Activated naive CD4-positive, alpha-beta T cell treated with anti-CD3 and anti-CD28 coated beads, Interleukin-2, amount 50 U/mL, for 72 hours (primary cell): Measurements from ENCODE around the gene ARMH1. TPM values are rescaled to one million over a fixed set of nuclear protein-coding genes. Genes with fewer than 3 reads are reported as not detected.
"Not testable (repeated sequence)": the region's sequence is repeated elsewhere in the genome, so short reads cannot be mapped to it uniquely, and the experiment has no call there.

Source experiments
- ATAC-seq, 2 donors: fragments of 150-1000 bp; cut with Tn5 transposase; 2 replicates each; pipeline ENCODE4 v1.10.0; 2021; ENCODE audit warnings: mild to moderate bottlenecking in 2 of 2, moderate library complexity in 2 of 2
- DNase-seq, 2 donors: peaks; one replicate each; pipeline ENCODE4 v3.0.0; 2021 to 2022; ENCODE audit warnings: low spot score in 2 of 2
- H3K27ac Mint-ChIP-seq, 2 donors: one replicate each; pipeline ENCODE4 v1.8.0; 2022; ENCODE audit warnings: mild to moderate bottlenecking in 2 of 2, mixed read lengths in 2 of 2
- H3K36me3 Mint-ChIP-seq, 2 donors: one replicate each; pipeline ENCODE4 v1.8.0; 2022; ENCODE audit warnings: mixed read lengths in 2 of 2
- H3K9me3 Mint-ChIP-seq, 2 donors: one replicate each; pipeline ENCODE4 v1.8.0; 2022; ENCODE audit warnings: mixed read lengths in 2 of 2
- total RNA-seq, 2 donors: library from RNA; stranded (reverse); gene quantifications; one replicate each; pipeline ENCODE4 v1.2.3, GENCODE V29; 2022

The ARMH1 gene
- total RNA-seq, 2 donors from 2014 or later: 102 to 155 TPM

DNA sequence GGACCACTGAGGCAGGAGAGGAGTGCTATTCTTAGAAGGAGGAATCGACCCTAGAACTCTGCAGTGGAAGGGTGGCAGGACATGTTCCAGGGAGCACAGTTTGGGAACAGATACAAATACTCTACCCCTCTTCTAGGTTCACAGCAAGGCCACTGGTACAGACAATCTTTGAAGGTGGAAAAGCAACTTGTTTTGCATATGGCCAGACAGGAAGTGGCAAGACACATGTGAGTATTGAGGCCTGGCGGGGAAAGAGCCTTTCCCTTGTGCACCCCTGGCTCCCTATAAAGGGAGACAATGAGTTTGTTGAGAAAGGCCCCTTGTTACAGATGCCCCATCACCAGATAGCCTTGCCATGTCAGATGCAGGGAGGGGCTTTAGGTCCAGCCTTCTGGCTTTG, 82.9 kb downstream of the ARMH1 start:
- no peak for DNase-seq
- H3K36me3 Mint-ChIP-seq: peaks cover 37 to 47% of the 10 kb centered on the region in 2 donors
- H3K27ac Mint-ChIP-seq: no peak overlapping the region
- peak in 1 of 2 donors; percentile 9 for ATAC-seq
- no peaks in the 10 kb centered on the region for H3K9me3 Mint-ChIP-seq

DNA sequence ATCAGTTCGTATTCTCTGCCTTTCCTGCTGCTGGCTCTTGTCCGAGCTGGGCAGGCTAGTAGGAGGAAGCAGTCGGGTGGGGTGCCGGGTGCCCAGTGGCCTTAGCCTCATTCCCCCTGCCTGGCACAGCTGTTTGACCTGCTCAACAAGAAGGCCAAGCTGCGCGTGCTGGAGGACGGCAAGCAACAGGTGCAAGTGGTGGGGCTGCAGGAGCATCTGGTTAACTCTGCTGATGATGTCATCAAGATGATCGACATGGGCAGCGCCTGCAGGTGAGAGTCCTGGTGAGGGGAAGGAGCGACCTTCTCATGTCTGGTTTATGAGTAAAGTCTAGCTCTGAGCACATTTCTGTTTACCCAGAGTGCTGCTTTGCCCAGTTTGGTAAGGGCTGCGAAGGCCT, 84.6 kb downstream of the ARMH1 start:
- DNase-seq: no peak
- H3K36me3 Mint-ChIP-seq: peaks cover 39 to 47% of the 10 kb centered on the region in 2 donors
- H3K27ac Mint-ChIP-seq: no peak overlapping the region
- no peak for ATAC-seq
- no peaks in the 10 kb centered on the region for H3K9me3 Mint-ChIP-seq

DNA sequence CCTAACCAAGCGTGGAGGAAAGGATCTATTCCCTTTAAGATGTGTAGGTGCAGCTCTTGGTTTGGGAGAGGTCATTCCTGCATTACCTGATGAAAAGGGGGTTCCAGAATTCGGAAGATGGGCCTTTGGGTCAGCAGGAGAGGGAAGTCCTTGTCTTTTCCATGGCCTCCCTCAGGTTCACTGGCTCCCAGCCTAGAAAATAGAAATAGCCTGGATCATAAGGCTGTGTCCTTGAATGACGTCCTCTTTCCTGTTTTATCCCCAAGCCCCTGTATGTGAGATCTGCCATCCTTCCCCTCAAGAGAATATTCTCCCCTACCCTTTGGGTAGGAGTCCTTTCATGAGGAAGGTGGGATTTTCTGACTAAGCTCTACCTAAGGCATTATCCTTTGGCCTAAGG, 86.4 kb downstream of the ARMH1 start:
- Mint-ChIP-seq H3K27ac (peak overlapping the region; percentile 36 to 43), H3K9me3 (no peaks in the 10 kb centered on the region), H3K36me3 (peaks cover 34 to 42% of the 10 kb centered on the region in 2 donors)
- no peak for ATAC-seq
- DNase-seq: no peak

DNA sequence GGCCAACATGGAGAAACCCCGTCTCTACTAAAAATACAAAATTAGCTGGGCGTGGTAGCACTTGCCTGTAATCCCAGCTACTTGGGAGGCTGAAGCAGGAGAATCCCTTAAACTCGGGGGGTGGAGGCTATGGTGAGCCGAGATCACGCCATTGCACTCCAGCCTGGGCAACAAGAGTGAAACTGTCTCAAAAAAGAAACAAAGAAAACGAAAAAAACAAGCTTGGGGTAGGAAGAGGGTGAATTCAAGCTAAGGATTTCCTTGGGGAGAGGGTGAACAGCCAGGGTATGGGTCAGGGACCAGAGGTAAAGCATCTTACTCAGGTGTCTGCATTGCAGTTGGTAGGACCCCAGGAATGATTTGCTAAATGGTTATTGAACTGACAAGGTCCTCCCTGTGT, 91.9 kb downstream of the ARMH1 start:
- H3K36me3 Mint-ChIP-seq: peaks cover 8 to 19% of the 10 kb centered on the region in 2 donors

More for the DNA sequence above, 91.9 kb downstream of the ARMH1 start:
- peak overlapping the region in 1 of 2 donors; percentile 22 for H3K27ac Mint-ChIP-seq
- not testable (repeated sequence) for H3K9me3 Mint-ChIP-seq, ATAC-seq, DNase-seq

Other genes with a start within 250 kb of the ARMH1 start
- 1 to 10 TPM; 4.4 to 5.2 TPM for gene TMEM53, start 233 bp upstream of the ARMH1 start, total RNA-seq
- gene RNU5D-1, start 56.5 kb downstream of the ARMH1 start, total RNA-seq: not detected
- 100 to 1,000 TPM in 1 of 2 donors, 10 to 100 TPM in 1; 95.2 to 228 TPM for gene KIF2C, start 65.1 kb downstream of the ARMH1 start, total RNA-seq
- 1,000 to 10,000 TPM; 2,726 to 3,052 TPM for gene RPS8, start 100.8 kb downstream of the ARMH1 start, total RNA-seq
- gene BEST4, start 113.5 kb downstream of the ARMH1 start, total RNA-seq: 1 to 10 TPM in 1 of 2 donors, under 1 TPM in 1; 0.80 to 1.8 TPM
- gene PLK3, start 125.7 kb downstream of the ARMH1 start, total RNA-seq: 10 to 100 TPM; 39.6 to 80.8 TPM
- gene DYNLT4, start 132.6 kb downstream of the ARMH1 start, total RNA-seq: under 1 TPM; 0.32 to 0.80 TPM
- 10 to 100 TPM in 1 of 2 donors, 1 to 10 TPM in 1; 9.7 to 16.7 TPM for gene BTBD19, start 133.8 kb downstream of the ARMH1 start, total RNA-seq
- gene PTCH2, start 168.5 kb downstream of the ARMH1 start, total RNA-seq: 1 to 10 TPM in 1 of 2 donors, under 1 TPM in 1; 0.99 to 1.5 TPM